NCI-H2196 (cell line): ENCODE measurements around the gene DIRAS1.

Experiments
- DNase-seq: peaks from one replicate; lab custom pipeline; 2025; ENCODE audit not compliant: unreplicated experiment; lab: John Stamatoyannopoulos, UW

Gene DIRAS1

GRCh38 chr19:2728783-2729387 is 7.7 kb upstream of the DIRAS1 start:
- DNase-seq = no peak

DNA sequence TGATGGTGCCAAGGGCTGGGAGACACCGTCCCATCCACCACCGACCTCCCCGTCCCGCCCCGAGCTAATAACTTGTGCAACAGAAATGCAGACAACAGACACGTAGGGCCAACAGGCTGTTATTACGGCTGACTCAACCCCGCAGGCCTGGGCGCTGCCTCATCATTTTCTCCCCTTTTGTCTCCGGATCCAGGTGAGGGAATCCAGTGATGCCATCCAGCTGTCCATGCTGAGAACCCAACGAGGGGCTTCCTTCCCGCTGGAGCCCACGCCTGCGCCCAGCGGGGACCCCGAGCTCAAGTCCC is 6.4 kb upstream of the DIRAS1 start:
- no peak for DNase-seq

DNA sequence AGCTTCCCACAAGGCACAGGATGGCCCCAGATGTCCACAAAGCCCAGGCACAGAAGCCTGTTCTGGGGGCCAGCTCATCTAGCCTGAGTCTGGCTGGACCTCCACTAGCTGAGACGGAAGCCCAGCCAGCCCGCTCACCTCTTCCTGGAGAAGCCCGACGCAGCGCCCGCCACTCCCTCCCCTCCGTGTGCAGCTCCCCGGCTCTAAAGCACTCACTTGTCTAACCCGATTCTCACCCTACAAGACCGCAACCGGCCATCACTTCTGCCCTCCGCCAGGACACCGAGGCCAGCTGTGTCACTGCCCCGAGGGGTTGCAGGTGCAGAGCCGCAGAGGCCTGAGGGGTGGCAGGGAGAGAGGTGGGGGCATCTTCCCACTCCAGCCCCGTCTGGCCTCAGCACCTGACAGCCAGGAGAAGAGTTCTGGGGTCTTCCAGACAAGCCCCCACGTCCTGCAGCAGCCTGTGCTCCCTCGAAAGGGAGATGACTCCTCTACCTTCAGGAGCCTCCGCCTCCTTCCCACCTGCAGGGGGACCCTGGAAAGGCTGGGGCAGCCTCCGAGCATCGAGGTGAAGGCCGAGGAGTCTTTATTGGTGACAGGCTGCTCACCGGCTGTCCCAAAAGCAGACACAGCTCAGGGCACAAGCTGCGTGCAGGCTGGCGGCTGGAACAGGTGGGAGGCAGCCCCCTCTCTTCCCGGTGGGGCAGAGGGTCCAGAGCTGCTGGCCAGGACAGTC is 5.9 kb upstream of the DIRAS1 start:
- DNase-seq = no peak

- no peak for DNase-seq
These were observed 5.1 kb upstream of the DIRAS1 start for GRCh38 chr19:2726160-2726855.

DNA sequence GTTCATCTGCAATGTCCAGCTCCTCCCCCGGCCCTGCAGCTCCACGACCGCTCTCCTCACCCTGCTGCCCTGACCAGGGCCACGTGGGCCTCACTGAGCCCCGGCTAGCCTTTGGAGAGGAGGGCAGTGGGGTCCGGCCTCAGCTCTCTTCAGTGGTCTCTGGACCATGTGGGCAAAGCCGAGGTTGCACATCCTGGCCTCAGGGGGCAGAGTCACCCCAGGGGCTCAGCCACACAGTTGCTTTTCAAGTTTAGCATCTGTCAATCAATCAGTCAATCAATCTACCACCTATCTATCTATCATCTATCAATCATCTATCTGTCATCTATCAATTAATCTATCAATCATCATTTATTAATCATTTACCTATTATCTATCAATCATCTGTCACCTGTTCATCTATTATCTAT is 3.0 kb upstream of the DIRAS1 start:
- DNase-seq = no peak

- DNase-seq = no peak
These were observed 2.6 kb upstream of the DIRAS1 start for GRCh38 chr19:2723747-2724146.

GRCh38 chr19:2723345-2723715 is 2.2 kb upstream of the DIRAS1 start:
- no peak for DNase-seq

DNA sequence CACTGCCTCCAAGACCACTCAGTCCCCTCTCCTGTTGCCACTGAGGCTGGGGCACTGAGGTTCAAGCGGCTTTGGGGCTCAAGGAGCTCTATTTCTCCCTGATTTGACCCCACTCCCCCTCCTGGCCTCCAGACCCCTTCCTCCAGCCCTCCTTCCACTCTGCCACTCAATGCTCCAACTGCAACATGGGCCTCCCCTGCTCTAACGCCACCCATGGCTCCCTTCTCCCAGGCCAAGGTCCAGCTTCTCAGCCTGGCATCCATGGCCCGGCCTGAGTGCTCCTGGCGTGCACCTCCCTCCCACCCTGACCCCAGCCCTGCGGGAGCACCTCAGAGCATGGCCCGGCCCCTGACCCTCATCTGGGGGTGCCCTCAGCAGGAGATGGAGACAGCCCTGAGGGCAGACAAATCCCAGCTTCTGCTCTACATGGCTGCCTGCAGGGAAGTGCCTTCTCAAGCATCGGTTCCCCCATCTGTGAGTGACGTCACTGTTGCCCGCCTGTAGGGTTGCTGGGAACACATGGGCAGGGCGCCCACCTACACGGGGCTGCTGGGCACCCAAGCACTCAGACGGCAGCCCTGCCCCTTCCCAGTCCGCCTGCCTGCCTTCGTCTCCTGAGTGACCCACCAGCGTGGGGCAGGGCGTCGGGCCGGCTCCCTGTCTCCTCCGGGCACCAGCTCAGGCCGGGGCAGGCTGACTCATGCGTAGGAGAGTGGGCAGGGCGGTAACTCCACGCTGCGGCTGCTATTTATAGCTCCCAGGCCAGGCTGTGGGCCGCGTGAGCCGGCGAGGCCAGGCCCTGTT is 1.6 kb upstream of the DIRAS1 start:
- no peak for DNase-seq

DNA sequence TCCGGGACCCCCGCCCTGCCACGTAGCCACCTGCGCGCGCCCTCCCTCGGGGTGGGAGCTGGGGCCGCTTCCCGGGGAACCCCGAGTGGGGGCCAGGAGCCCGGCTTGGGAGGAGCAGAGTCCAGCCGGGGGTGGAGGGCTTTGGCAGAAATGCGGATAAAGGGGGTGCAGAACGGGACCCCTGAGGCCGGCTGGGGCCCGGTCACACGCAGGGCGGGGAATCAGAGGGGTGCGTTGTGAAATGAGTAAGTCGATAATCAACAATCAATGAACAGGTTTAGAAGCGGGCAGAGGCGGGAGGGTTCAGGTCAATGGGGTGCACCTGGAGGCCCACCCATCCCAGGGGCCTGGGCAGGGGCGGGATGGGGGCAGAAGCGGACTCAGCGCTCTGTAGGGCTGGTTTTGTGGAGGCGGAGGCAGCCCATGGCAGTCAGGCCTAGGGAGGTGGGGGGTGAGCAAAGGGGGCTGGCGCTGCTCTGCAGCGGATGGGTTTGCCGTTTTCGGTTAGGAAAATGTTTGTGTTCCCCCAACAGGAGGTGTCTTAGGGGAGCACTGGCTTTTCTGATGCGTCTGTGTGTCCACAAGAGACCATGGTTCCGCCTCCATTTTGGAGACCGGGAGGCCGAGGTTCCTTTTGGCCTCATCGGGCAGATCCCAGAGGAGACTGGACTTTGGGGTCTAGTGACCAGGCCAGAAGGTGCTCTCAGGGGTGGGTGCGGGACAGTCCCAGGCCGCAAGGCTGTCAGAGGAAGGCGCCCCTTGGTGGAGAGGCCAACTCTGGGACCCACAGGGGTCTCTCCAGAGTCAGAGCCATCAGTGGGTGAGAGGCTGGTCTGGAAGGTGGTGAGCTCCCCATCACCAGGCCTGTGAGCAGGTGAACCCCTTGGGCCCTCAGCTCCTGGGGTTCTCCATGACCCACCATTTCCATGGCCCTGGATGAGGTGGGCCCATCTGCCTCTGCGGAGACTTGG is 683 bp upstream of the DIRAS1 start:
- DNase-seq = no peak

- DNase-seq = no peak
These were observed 1.0 kb downstream of the DIRAS1 start for GRCh38 chr19:2719920-2720776.

DNA sequence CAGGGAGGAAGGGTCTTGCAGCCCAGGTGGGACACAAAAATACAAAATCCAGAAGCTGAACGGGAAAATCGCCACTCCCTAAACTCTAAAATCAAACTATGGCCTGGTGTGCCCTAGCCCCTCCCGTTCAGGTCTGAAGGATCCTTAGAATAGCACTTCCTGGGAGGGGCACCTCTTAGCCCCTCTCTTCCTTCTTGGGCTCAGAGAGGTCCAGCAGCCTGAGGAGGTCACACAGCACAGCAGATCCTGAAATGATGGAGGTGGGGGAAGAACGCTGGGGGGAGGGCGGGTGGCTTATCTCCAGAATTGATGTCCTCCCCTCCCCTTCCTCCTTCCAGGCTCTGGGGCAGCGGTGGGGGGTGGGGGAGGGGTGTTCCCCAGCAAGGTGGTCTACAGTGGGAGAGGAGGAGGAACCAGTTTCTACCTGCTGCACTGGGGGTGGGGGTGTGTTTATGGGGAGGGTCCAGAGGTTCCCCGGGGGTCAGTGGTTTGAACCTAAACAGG is 1.9 kb downstream of the DIRAS1 start:
- no peak for DNase-seq

DNA sequence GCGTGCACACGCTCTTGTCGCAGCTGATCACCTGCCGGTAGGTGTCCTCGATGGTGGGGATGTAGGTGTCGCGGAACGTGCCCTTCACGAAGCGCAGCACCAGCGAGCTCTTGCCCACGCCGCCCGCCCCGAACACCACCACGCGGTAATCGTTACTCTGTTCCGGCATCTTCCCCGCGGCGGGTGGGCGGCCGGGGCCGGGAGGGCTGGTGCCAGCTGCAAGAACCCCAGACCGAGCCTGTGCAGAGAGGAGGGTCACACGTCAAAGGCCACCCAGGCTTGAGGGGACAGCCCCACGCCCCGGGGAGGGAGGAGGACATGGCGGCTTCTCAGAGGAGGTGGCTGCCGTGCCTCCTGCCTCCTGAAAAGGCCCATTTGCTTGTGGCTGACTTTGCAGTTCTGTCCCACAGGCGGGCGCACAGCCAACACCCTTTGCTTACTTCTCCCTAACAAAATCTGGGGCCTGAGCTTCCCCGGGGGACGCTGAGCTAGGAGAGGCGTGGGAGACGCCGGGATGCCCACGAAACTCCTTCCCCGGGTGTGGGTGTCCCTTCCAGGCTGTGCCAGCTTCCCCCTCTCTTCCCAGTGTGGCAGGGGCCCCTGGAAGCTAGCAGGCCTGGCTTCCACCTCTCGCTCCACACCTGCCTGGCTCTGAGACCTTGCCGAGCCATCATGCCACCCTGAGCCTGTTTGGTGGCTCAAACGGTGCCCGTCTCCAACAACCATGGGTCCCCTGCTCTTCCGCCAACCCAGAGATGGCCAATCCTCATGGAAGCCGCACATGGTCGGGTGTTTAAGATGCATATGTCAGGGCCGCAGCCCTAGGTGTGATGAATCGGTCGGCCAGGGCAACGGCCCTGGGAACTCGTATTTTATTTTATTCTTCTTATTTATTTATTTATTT is 3.3 kb downstream of the DIRAS1 start:
- no peak for DNase-seq

DNA sequence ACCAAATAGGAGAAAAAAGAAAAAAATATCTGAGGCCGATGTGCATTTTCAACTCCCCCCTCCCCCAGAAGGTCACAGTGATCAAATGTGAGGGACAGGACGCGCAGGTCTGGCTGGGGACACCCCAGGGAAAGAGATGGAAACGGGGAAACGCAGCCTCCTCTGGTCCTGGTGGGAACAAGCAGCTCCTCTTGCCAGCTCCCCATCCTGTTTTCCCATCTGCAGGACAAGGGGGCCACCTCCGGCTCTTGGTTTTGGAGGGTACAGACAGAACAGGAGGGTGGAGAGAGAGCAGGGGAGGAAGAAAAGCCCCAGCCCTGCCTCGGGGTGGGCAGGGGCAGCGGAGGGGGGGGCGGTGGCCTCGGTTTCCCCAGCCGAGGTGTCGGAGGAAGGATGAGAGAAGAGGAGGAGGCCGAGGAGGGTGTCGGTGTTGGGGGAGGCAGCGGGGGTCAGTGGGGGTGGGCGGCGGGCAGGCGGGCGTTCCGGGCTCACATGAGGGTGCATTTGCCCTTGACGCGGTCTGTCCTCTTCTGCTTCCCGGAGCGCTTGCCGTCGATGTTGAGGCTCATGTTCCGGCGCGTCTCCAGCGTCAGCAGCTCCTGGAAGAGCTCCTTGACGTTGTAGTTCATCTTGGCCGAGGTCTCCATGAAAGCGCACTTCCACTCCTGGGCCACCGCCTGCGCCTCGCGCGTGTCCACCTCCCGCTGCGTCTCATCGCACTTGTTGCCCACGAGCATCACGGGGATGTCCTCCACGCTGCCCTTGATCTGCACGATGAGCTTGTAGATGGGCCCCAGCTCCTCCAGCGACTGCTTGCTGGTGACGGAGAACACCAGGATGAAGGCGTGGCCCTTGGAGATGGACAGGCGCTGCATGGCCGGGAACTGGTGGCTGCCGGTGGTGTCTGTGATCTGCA is 4.2 kb downstream of the DIRAS1 start:
- no peak for DNase-seq

- DNase-seq = no peak
These were observed 4.9 kb downstream of the DIRAS1 start for GRCh38 chr19:2716275-2716650.

- DNase-seq = no peak
These were observed 5.5 kb downstream of the DIRAS1 start for GRCh38 chr19:2715470-2716274.

GRCh38 chr19:2714531-2715269 is 6.5 kb downstream of the DIRAS1 start:
- DNase-seq = no peak
